Epithelial cell of esophagus (primary cell): ENCODE results near the gene PNPLA2.

Source experiments
- DNase-seq: peaks from one replicate; pipeline ENCODE4 v3.0.0; 2010; ENCODE audit warnings: low read depth
- H3K4me3 ChIP-seq: 2 replicates; pipeline ENCODE4 v1.5.1; 2011; ENCODE audit warnings: mild to moderate bottlenecking, low read length, control low read depth
- TF ChIP-seq, protein P1 (sequence below): IDR thresholded peaks from 2 replicates; pipeline ENCODE4 v1.5.1; 2011; ENCODE audit warnings: low read depth, mild to moderate bottlenecking, low read length, control low read depth, inconsistent platforms; ENCODE audit not compliant: insufficient read depth; ENCODE audit errors: missing control alignments

PNPLA2 gene

DNA sequence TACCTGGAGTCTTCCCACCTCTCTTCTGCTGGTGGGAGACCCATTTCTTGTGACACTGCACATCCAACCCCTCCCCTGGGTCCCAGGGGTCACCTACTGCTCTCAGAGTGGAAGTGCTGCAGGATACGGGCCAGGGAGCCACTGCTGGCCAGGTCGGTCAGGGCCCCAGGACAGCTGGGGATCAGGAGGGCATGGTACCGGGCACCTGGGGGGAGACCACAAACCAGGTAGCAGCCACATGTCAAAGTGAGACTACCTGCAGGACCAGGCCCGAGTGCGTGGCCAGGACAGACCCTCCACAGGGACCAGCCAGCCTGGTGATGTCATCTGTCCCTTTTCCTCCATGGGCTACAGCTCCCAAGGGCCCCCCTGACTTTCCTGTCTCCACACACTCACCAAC lies 45.3 kb upstream of the PNPLA2 start:
- H3K4me3 ChIP-seq: no peak overlapping the region
- no peak for DNase-seq
- TF ChIP-seq, protein P1, sequence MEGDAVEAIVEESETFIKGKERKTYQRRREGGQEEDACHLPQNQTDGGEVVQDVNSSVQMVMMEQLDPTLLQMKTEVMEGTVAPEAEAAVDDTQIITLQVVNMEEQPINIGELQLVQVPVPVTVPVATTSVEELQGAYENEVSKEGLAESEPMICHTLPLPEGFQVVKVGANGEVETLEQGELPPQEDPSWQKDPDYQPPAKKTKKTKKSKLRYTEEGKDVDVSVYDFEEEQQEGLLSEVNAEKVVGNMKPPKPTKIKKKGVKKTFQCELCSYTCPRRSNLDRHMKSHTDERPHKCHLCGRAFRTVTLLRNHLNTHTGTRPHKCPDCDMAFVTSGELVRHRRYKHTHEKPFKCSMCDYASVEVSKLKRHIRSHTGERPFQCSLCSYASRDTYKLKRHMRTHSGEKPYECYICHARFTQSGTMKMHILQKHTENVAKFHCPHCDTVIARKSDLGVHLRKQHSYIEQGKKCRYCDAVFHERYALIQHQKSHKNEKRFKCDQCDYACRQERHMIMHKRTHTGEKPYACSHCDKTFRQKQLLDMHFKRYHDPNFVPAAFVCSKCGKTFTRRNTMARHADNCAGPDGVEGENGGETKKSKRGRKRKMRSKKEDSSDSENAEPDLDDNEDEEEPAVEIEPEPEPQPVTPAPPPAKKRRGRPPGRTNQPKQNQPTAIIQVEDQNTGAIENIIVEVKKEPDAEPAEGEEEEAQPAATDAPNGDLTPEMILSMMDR: no peak

DNA sequence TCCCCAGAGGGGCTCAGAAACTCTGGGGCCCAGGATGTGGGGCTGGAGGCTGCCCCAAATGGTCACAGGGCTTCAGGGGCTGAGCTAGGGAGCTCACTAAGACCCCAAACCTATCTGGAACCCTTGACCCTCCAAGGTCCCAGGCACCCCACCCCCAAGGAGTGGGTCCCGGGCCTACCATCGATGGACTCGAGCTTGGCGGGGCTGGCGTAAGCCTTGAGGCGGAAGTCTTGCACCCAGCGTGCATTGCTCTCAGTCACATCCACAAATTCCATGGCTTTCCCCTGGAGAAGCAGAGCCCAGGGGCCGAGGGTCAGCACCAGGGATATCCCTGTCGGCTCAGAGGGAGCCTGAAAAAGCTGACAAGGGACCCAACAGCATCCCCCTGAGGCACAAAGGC lies 44.9 kb upstream of the PNPLA2 start:
- no peak for DNase-seq
- no peak overlapping the region for H3K4me3 ChIP-seq
- TF ChIP-seq, protein P1: no peak

GRCh38 chr11:774873-775592 lies 43.7 kb upstream of the PNPLA2 start:
- DNase-seq: peak; percentile 76
- H3K4me3 ChIP-seq: peak overlapping the region; percentile 82
- TF ChIP-seq, protein P1: no peak

GRCh38 chr11:776263-776560 lies 42.5 kb upstream of the PNPLA2 start:
- DNase-seq: no peak
- TF ChIP-seq, protein P1: no peak
- H3K4me3 ChIP-seq: peak overlapping the region; percentile 82

- TF ChIP-seq, protein P1: no peak
- DNase-seq: no peak
- H3K4me3 ChIP-seq: peak overlapping the region; percentile 82
These were observed 42.0 kb upstream of the PNPLA2 start for GRCh38 chr11:776561-777287.

GRCh38 chr11:777288-778255 lies 41.1 kb upstream of the PNPLA2 start, which contains the start of gene GATD1:
Gene GATD1 (minus strand): TSS chr11:777487. CDS start chr11:777462, 25 bp downstream.
- peak; percentile 90 for DNase-seq
- TF ChIP-seq, protein P1: no peak
- H3K4me3 ChIP-seq: peak within 1 kb of the TSS; percentile 82
